ENCODE data around the gene NBEA.

GRCh38 chr13:35684432-35684831 lies 742.4 kb downstream of the NBEA start:
- no peak for TF ChIP-seq USF2 (IDR thresholded peaks at IDR 0.05)
- no peak for TF ChIP-seq POLR2A (IDR thresholded peaks at IDR 0.05; ENCODE audit: low read length)
- TF ChIP-seq RAD21 (conservative IDR thresholded peaks at IDR 0.05 in 1 of 2, IDR thresholded peaks at IDR 0.05 in 1 of 2), result no peak
- no peak for TF ChIP-seq RFX5 (IDR thresholded peaks at IDR 0.05)
- TF ChIP-seq REST (IDR thresholded peaks at IDR 0.05), result no peak
- TF ChIP-seq CTCF (IDR thresholded peaks at IDR 0.05), result no peak
- no peak for TF ChIP-seq CHD2 (IDR thresholded peaks at IDR 0.05; ENCODE audit: low read length, partially characterized antibody)
- no peak for TF ChIP-seq EP300 (IDR thresholded peaks at IDR 0.05)
- no peak for TF ChIP-seq MAX (IDR thresholded peaks at IDR 0.05)
- no peak for TF ChIP-seq BHLHE40 (IDR thresholded peaks at IDR 0.05; ENCODE audit: low read depth, low read length)
- no peak for TF ChIP-seq PHF8 (IDR thresholded peaks at IDR 0.05; ENCODE audit: borderline replicate concordance, low read depth)
- TF ChIP-seq ELK1 (IDR thresholded peaks at IDR 0.05; ENCODE audit: low read depth, low read length), result no peak
- no peak for TF ChIP-seq RNF2 (IDR thresholded peaks at IDR 0.05; ENCODE audit: borderline replicate concordance, low read depth)

Measured in A549 (cell line).